Measurements from ENCODE around the gene TOPORS. TPM values are rescaled to one million over a fixed set of nuclear protein-coding genes. Genes with fewer than 3 reads are reported as not detected.

TOPORS gene
- total and polyA plus RNA-seq, 4 donors: 4.8 to 19.9 (median 10.4) TPM

GRCh38 chr9:32526707-32527048 is 25.7 kb downstream of the TOPORS start (continued):
- TF ChIP-seq, protein P1, sequence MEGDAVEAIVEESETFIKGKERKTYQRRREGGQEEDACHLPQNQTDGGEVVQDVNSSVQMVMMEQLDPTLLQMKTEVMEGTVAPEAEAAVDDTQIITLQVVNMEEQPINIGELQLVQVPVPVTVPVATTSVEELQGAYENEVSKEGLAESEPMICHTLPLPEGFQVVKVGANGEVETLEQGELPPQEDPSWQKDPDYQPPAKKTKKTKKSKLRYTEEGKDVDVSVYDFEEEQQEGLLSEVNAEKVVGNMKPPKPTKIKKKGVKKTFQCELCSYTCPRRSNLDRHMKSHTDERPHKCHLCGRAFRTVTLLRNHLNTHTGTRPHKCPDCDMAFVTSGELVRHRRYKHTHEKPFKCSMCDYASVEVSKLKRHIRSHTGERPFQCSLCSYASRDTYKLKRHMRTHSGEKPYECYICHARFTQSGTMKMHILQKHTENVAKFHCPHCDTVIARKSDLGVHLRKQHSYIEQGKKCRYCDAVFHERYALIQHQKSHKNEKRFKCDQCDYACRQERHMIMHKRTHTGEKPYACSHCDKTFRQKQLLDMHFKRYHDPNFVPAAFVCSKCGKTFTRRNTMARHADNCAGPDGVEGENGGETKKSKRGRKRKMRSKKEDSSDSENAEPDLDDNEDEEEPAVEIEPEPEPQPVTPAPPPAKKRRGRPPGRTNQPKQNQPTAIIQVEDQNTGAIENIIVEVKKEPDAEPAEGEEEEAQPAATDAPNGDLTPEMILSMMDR (IDR thresholded peaks at IDR 0.05; ENCODE audit: low read depth, low read length, missing input control): no peak
- no peak for TF ChIP-seq MAX (IDR thresholded peaks at IDR 0.05)

- H3K4me1 ChIP-seq (ENCODE audit: control insufficient read depth in 4 of 4, insufficient read depth in 4 of 4, low read length in 3 of 4): peaks cover 13 to 33% (median 20%) of the 10 kb centered on the region in 4 donors
- no peaks in the 10 kb centered on the region for H3K27me3 ChIP-seq (ENCODE audit: control insufficient read depth in 4 of 4, insufficient read depth in 4 of 4, low read length in 3 of 4)
- TF ChIP-seq, protein P2, sequence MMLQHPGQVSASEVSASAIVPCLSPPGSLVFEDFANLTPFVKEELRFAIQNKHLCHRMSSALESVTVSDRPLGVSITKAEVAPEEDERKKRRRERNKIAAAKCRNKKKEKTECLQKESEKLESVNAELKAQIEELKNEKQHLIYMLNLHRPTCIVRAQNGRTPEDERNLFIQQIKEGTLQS (IDR thresholded peaks at IDR 0.05): no peak
- TF ChIP-seq JUND (IDR thresholded peaks at IDR 0.05) (no peak), HNF4A (conservative IDR thresholded peaks at IDR 0.05) (peak; percentile 9 to 54), FOXA2 (IDR thresholded peaks at IDR 0.05) (peak; percentile 50), YY1 (IDR thresholded peaks at IDR 0.05) (peak; percentile 73), NR2F2 (IDR thresholded peaks at IDR 0.05) (peak; percentile 42), TAF1 (conservative IDR thresholded peaks at IDR 0.05) (peak; percentile 56), EGR1 (IDR thresholded peaks at IDR 0.05; ENCODE audit: low read depth in 2 of 2) (peak; percentile 65 to 82), SP1 (IDR thresholded peaks at IDR 0.05) (peak; percentile 71), ZBTB33 (IDR thresholded peaks at IDR 0.05) (peak; percentile 74), GABPA (IDR thresholded peaks at IDR 0.05 in 1 of 2, conservative IDR thresholded peaks at IDR 0.05 in 1 of 2) (peak in 1 of 2 donors; percentile 60), RAD21 (IDR thresholded peaks at IDR 0.05) (peak; percentile 76 to 81), REST (IDR thresholded peaks at IDR 0.05) (peak; percentile 80), HNF4G (IDR thresholded peaks at IDR 0.05) (no peak), MAX (IDR thresholded peaks at IDR 0.05) (peak; percentile 97), RXRA (IDR thresholded peaks at IDR 0.05) (peak; percentile 58 to 60), FOXA1 (IDR thresholded peaks at IDR 0.05) (peak; percentile 20)
- TF ChIP-seq, protein P1 (IDR thresholded peaks at IDR 0.05; ENCODE audit: low read depth, low read length, missing input control): peak; percentile 61
- peak within 1 kb of the TSS; percentile 53 to 91 (median 60) for H3K4me3 ChIP-seq (ENCODE audit: low read depth in 1 of 3, low read length in 3 of 3)
- H3K9ac ChIP-seq (ENCODE audit: low read depth in 1 of 2, low read length in 2 of 2): peak within 1 kb of the TSS; percentile 64 to 88
- H3K36me3 ChIP-seq (ENCODE audit: control insufficient read depth in 4 of 4, insufficient read depth in 3 of 4, low read depth in 1 of 4, low read length in 3 of 4): peaks cover 0 to 2% (median under 1%) of the 10 kb centered on the region in 4 donors
- DNase-seq (ENCODE audit: low spot score): peak; percentile 81
- peak within 1 kb of the TSS; percentile 62 to 78 for H3K27ac ChIP-seq (ENCODE audit: low read depth in 1 of 2, low read length in 2 of 2)
- WGBS: under 1% methylated on average over 37 of the region's 37 CpGs
- no peaks in the 10 kb centered on the region for H3K9me3 ChIP-seq (ENCODE audit: control insufficient read depth in 4 of 4, low read length in 3 of 4)
Observed at GRCh38 chr9:32526041-32526706, 26.2 kb downstream of the TOPORS start, which contains the start of gene RIGI. Gene RIGI, minus strand, starts transcription at chr9:32526196. Its CDS starts 30 bp downstream, at chr9:32526166.
